GM12872 (cell line): ENCODE measurements around the gene PPP2R2B.

ENCODE experiments used
- CTCF ChIP-seq: IDR thresholded peaks from 3 replicates; pipeline ENCODE4 v1.5.1; 2011; ENCODE audit warnings: low read depth, mild to moderate bottlenecking, low read length, moderate library complexity; ENCODE audit not compliant: insufficient read depth

Gene PPP2R2B

DNA sequence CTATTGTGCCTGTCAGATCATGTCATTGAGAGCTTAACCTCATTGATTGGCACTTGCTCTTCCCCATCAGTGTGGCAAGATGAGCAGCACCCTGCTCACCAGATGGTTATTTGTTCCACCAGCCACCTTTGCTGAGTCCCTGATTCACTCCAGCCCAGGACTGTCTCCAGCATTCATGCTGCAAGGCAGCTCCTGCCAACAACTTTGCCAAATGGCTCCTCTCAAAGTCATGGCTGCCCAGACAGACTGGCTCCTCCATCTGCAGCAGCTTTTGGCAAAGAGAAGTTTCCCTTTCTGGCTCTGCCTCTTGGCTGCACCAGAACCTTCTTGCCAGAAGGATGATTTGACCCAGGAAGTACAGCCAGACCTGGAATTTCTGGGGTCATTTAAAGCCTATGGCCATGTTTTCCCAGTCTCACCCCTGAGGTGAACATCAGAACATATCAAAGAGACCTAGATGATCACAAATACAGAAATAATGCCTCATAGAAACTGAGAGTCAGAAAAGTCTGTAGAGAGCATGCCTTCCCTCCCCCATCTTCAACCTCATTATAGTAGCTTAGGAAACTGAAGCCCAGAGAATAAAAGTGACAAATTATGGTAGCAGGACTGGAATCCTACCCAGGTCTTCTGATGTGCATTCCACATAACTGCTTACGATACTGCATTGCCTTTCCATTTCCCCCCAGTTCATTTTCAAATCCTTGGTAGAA lies 10.4 kb downstream of the PPP2R2B start:
- TF ChIP-seq CTCF, result no peak

GRCh38 chr5:146866263-146866662 lies 12.3 kb downstream of the PPP2R2B start:
- TF ChIP-seq CTCF, result no peak

- no peak for TF ChIP-seq CTCF
These were observed 15.9 kb downstream of the PPP2R2B start for GRCh38 chr5:146862641-146863040.

DNA sequence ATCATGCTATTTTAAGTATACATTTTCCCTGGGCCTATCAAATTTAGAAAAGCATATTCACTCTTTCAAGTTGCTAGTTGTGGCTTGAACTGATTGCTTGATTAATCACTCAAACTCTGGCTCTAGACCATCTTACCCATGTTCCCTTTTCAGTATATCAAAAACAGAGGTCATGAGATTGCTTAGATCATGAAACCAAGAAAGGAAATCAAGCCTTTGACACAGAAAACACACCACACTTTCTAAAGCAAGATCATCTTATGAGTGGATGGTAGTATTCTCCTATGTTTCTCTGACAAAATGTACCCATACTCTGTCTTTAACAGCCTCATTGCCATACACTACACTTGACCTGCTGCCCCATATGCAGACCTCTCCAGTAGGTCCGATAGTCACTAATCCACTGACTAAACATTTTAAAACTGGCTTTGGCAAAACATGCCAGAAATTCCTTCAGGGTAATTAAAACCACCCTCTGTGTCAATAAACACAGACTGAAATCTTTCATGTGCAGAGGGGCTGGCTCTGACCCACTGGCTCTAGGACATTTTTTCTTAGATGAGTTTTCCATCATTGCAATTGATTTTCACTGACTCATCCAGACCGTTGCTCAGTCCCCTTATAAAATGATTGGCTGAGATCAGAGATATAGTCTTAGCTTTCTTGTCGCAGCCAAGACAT lies 18.2 kb downstream of the PPP2R2B start:
- no peak for TF ChIP-seq CTCF

DNA sequence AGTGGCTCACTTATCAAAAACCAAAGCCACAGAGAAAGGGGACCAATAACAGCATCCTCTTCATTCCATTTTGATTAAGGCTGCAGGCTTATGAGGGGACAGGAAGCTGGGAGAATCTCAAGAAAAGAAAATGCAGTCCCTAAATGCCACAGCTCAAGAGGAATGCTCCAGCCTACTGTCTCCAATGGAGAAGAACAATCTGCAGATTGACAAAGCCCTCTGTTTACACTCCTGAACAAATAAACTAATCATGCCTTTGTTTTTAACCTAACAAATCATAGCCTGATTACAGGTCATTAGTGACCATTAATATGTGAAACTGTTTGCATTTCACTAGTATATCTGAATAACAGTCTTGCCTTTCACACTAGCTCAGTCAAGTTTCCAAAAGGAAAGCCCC lies 26.5 kb downstream of the PPP2R2B start:
- no peak for TF ChIP-seq CTCF

- TF ChIP-seq CTCF, result no peak
These were observed 27.4 kb downstream of the PPP2R2B start for GRCh38 chr5:146851133-146851532.

DNA sequence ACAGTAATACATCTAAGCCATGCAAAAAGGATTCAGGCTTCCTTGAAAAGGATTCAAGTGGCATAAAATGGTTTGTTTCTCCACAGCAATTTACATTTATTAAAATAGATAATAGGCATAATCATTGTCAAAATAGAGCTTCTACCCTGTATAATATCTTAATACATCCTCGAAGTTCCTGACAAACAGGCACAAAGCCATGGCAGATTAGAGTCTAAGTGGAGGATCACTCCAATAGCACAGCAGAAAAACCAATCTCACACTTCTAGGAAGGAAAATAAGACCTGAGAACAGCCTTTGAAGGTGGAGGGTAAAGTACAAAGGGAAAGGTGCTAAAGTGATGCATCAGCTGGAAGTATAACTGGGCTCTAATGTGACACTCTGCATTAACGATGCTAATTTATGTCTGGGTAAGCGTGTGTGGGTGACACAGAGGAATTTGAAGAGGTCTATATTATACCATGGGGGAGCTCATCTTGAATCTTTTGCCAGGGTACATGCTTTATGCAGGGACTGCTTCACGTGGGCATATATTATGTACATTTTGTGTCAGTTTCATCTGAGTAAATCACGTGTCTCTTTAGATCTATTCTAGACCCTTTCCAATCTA lies 28.8 kb downstream of the PPP2R2B start:
- no peak for TF ChIP-seq CTCF
